ENCODE data around the gene SNX21. TPM values are rescaled to one million over a fixed set of nuclear protein-coding genes. Genes with fewer than 3 reads are reported as not detected.

Gene SNX21
- total and polyA plus RNA-seq, 9 of the 15 experiments (the other 6 are each of a cell fraction or from before 2014, with no cell fraction given) = 0.10 to 1.2 (median 0.42) TPM

GRCh38 chr20:45857114-45857881 is 23.7 kb downstream of the SNX21 start, which contains the start of the genes ACOT8 and ZSWIM3 (continued):
- peak; percentile 88; the same call in 1 of the 2 replicates for TF ChIP-seq MTA3 (IDR thresholded peaks at IDR 0.05; ENCODE audit: borderline replicate concordance)
- no peak for TF ChIP-seq ZNF184 (CRISPR knock-in tag; IDR thresholded peaks at IDR 0.05)
- TF ChIP-seq DACH1 (IDR thresholded peaks at IDR 0.05; ENCODE audit: partially characterized antibody) = no peak
- no peak for TF ChIP-seq ZNF707 (CRISPR knock-in tag; conservative IDR thresholded peaks at IDR 0.05)
- peak; percentile 48; the same call in 1 of the 2 replicates for TF ChIP-seq CREB3 (tag; conservative IDR thresholded peaks at IDR 0.05; ENCODE audit: low read depth)
- TF ChIP-seq ZNF696 (CRISPR knock-in tag; conservative IDR thresholded peaks at IDR 0.05) = no peak
- no peak for TF ChIP-seq RUNX1 (IDR thresholded peaks at IDR 0.05; ENCODE audit: low read depth)
- TF ChIP-seq TAF7 (tag; IDR thresholded peaks at IDR 0.05) = peak; percentile 79
- TF ChIP-seq DIDO1 (tag; IDR thresholded peaks at IDR 0.05; ENCODE audit: low read depth) = peak; percentile 68; the same call in 1 of the 2 replicates
- TF ChIP-seq MYC (IDR thresholded peaks at IDR 0.05; ENCODE audit: low read depth, low read length) = peak; percentile 38; the same call in 1 of the 2 replicates
- 0 out of 2 replicates have a peak, but pooled peaks have one; percentile 37 for TF ChIP-seq MYC (CRISPR knock-in tag; IDR thresholded peaks at IDR 0.05; ENCODE audit: borderline replicate concordance, low read depth)
- no peak for TF ChIP-seq HNRNPUL1 (IDR thresholded peaks at IDR 0.05; ENCODE audit: low read length)
- TF ChIP-seq ZC3H8 (IDR thresholded peaks at IDR 0.05) = no peak
- no peak for TF ChIP-seq ZNF408 (CRISPR knock-in tag; IDR thresholded peaks at IDR 0.05; ENCODE audit: low read depth)
- no peak for TF ChIP-seq ZNF766 (CRISPR knock-in tag; conservative IDR thresholded peaks at IDR 0.05)
- TF ChIP-seq ZMIZ1 (IDR thresholded peaks at IDR 0.05; ENCODE audit: low read depth in 2 of 2, low read length in 2 of 2) = no peak
- TF ChIP-seq SMAD3 (CRISPR knock-in tag; conservative IDR thresholded peaks at IDR 0.05) = 0 out of 2 replicates have a peak, but pooled peaks have one; percentile 25
- TF ChIP-seq SIRT6 (IDR thresholded peaks at IDR 0.05; ENCODE audit: low read depth, low read length) = no peak
- no peak for TF ChIP-seq ZNF41 (CRISPR knock-in tag; conservative IDR thresholded peaks at IDR 0.05)
- TF ChIP-seq AFF4 (CRISPR knock-in tag; IDR thresholded peaks at IDR 0.05) = no peak
